ENCODE results near the gene CDH8. TPM values are rescaled to one million over a fixed set of nuclear protein-coding genes. Genes with fewer than 3 reads are reported as not detected.

CDH8 gene
- total and polyA plus RNA-seq, 9 donors, result 0.42 to 2.9 (median 1.5) TPM

GRCh38 chr16:61665512-61665911 is 370.7 kb downstream of the CDH8 start:
- intact Hi-C loops (cut with DNase I), result no loop called here
- Histone ChIP-seq H3K4me1 (ENCODE audit: insufficient read depth) (no peaks in the 10 kb centered on the region), H3K4me3 (no peak overlapping the region), H3K27me3 (no peaks in the 10 kb centered on the region), H3K9me3 (no peaks in the 10 kb centered on the region), H3K27ac (no peak overlapping the region), H3K36me3 (no peaks in the 10 kb centered on the region)
- no peak for DNase-seq
- TF ChIP-seq CTCF (IDR thresholded peaks at IDR 0.05) (no peak), EP300 (IDR thresholded peaks at IDR 0.05) (no peak), POLR2A (IDR thresholded peaks at IDR 0.05) (no peak)
- 72 to 76% (median 76%) methylated on average over 1 of the region's 1 CpG for WGBS, 3 donors

- Histone ChIP-seq H3K4me1 (ENCODE audit: insufficient read depth) (no peaks in the 10 kb centered on the region), H3K4me3 (no peak overlapping the region), H3K9me3 (no peaks in the 10 kb centered on the region), H3K27ac (no peak overlapping the region), H3K36me3 (no peaks in the 10 kb centered on the region), H3K27me3 (no peaks in the 10 kb centered on the region)
- TF ChIP-seq EP300 (IDR thresholded peaks at IDR 0.05) (no peak), CTCF (IDR thresholded peaks at IDR 0.05) (no peak), POLR2A (IDR thresholded peaks at IDR 0.05) (no peak)
- intact Hi-C loops (cut with DNase I), result no loop called here
- DNase-seq, result no peak
Measured at GRCh38 chr16:61659936-61660335, 376.3 kb downstream of the CDH8 start.

DNA sequence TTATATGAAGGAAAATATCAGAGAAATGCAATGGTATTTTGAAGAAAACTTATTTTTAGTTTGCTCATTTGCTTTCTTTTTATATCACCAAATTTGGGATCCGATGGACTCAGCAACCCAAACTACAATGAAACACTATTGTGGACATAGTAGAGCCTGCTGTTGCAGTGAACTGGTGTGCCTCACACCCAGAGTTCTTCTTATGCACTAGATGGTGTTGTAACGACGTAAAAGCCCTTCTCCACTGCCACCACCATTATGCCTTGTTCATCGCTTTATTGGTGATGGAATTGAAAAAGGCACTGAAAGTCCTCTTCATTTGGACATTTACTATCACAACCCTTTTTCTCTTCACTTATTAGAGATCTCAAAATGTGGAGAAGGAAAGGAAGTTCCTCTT is 381.3 kb downstream of the CDH8 start:
- DNase-seq, result no peak
- no peaks in the 10 kb centered on the region for H3K4me1 ChIP-seq (ENCODE audit: insufficient read depth)
- intact Hi-C loops (cut with DNase I), result no loop called here
- 89 to 92% (median 89%) methylated on average over 4 of the region's 4 CpGs for WGBS, 3 donors
- H3K27me3 ChIP-seq, result no peaks in the 10 kb centered on the region
- TF ChIP-seq POLR2A (IDR thresholded peaks at IDR 0.05), result no peak
- TF ChIP-seq EP300 (IDR thresholded peaks at IDR 0.05), result no peak
- no peak for TF ChIP-seq CTCF (IDR thresholded peaks at IDR 0.05)
- no peak overlapping the region for H3K4me3 ChIP-seq
- H3K27ac ChIP-seq, result no peak overlapping the region
- no peaks in the 10 kb centered on the region for H3K9me3 ChIP-seq
- H3K36me3 ChIP-seq, result no peaks in the 10 kb centered on the region

DNA sequence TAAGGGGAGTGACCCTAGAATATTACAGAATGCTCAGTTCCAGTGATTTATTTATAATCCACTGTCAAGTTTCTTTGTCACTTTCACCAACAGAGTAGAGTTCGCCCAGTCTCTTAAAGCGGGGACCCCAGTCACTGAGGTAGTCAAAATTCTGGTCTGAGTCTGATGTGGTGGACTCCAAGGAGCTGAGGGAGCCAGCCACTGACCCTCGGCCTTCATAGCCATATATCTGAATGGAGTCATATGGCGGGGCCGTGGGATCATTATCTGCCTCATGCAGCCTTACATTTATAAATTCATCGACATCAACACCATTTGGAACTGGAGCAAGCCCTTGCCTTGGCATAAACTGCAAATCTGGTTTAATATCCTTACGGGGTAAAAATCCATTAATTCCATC is 382.7 kb downstream of the CDH8 start:
- no peaks in the 10 kb centered on the region for H3K9me3 ChIP-seq
- intact Hi-C loops (cut with DNase I), result no loop called here
- TF ChIP-seq EP300 (IDR thresholded peaks at IDR 0.05), result no peak
- TF ChIP-seq POLR2A (IDR thresholded peaks at IDR 0.05), result no peak
- TF ChIP-seq CTCF (IDR thresholded peaks at IDR 0.05), result no peak
- WGBS, 3 donors, result 82 to 90% (median 82%) methylated on average over 7 of the region's 7 CpGs
- no peak for DNase-seq
- H3K27me3 ChIP-seq, result no peaks in the 10 kb centered on the region
- H3K4me1 ChIP-seq (ENCODE audit: insufficient read depth), result no peaks in the 10 kb centered on the region
- H3K36me3 ChIP-seq, result no peaks in the 10 kb centered on the region
- H3K27ac ChIP-seq, result no peak overlapping the region
- H3K4me3 ChIP-seq, result no peak overlapping the region

GRCh38 chr16:61645561-61645960 is 390.7 kb downstream of the CDH8 start:
- no peak for DNase-seq
- H3K9me3 ChIP-seq, result no peaks in the 10 kb centered on the region
- H3K27me3 ChIP-seq, result no peaks in the 10 kb centered on the region
- no peaks in the 10 kb centered on the region for H3K4me1 ChIP-seq (ENCODE audit: insufficient read depth)
- H3K36me3 ChIP-seq, result no peaks in the 10 kb centered on the region
- H3K4me3 ChIP-seq, result no peak overlapping the region
- no peak overlapping the region for H3K27ac ChIP-seq
- TF ChIP-seq POLR2A (IDR thresholded peaks at IDR 0.05), result no peak
- TF ChIP-seq EP300 (IDR thresholded peaks at IDR 0.05), result no peak
- TF ChIP-seq CTCF (IDR thresholded peaks at IDR 0.05), result no peak
- intact Hi-C loops (cut with DNase I), result no loop called here
